Muscle layer of duodenum (tissue), 2 donors: Measurements from ENCODE around the gene SAP30.
A peak's percentile ranks its signal among the peaks of the same experiment; 100 is the strongest.

Experiments used
- H3K27ac ChIP-seq: one replicate; pipeline ENCODE4 v1.7.0; 2013; ENCODE audit warnings: mild to moderate bottlenecking, low read length
- H3K27me3 ChIP-seq: one replicate; pipeline ENCODE4 v1.7.0; 2013; ENCODE audit warnings: low read depth, mild to moderate bottlenecking, control low read depth, low read length
- H3K36me3 ChIP-seq, 2 donors: one replicate each; pipeline ENCODE4 v1.7.0; 2013; ENCODE audit warnings: low read length in 2 of 2, control low read depth in 1 of 2, mild to moderate bottlenecking in 1 of 2; ENCODE audit not compliant: insufficient read depth in 2 of 2, control insufficient read depth in 1 of 2
- H3K4me1 ChIP-seq, 2 donors: one replicate each; pipeline ENCODE4 v1.7.0; 2013; ENCODE audit warnings: low read length in 2 of 2, mild to moderate bottlenecking in 2 of 2, control low read depth in 1 of 2, moderate library complexity in 1 of 2; ENCODE audit not compliant: insufficient read depth in 2 of 2, control insufficient read depth in 1 of 2
- H3K4me3 ChIP-seq, 2 donors: one replicate each; pipeline ENCODE4 v1.7.0; 2013; ENCODE audit warnings: low read length in 2 of 2, low read depth in 1 of 2, mild to moderate bottlenecking in 1 of 2
- H3K9me3 ChIP-seq, 2 donors: one replicate each; pipeline ENCODE4 v1.7.0; 2013; ENCODE audit warnings: low read length in 2 of 2, control low read depth in 1 of 2, mild to moderate bottlenecking in 1 of 2; ENCODE audit not compliant: control insufficient read depth in 1 of 2
- donor health status: healthy.

Gene SAP30

DNA sequence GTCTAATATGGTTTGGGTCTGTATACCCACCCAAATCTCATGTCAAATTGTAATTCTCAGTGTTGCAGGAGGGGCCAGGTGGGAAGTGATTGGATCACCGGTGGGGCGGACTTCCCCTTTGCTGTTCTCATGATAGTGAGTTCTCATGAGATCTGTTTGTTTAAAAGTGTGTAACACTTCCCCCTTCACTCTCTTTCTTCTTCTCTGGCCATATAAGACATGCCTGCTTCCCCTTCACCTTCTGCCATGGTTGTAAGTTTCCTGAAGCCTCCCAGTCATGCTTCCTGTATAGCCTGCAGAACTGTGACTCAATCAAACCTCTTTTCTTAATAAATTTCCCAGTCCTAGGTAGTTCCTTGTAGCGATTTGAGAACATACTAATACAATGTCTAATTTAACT, 47.9 kb downstream of the SAP30 start:
- no peaks in the 10 kb centered on the region for H3K4me1 ChIP-seq
- H3K27ac ChIP-seq = no peak overlapping the region
- H3K27me3 ChIP-seq = no peaks in the 10 kb centered on the region
- H3K4me3 ChIP-seq = no peak overlapping the region
- H3K36me3 ChIP-seq = no peaks in the 10 kb centered on the region
- H3K9me3 ChIP-seq = no peaks in the 10 kb centered on the region

DNA sequence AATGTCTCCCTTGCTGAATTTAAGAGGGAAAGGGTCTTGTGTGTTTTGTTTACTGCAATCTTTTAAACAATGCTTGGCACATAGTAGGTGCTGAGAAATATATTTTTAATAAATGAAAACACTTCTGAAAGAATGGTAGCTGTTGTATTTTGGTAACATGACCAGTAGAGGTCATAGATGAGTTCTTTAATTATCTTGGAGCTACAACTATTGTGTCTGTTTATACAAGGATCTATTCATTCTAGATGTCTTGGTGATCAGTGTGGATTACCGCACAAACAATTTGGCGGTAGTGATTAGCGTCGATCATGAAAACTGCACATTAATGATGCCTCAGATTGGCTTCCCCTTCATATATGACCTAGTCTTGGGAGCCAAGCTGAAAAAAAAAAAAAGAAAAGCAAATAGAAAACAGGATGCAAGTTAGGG, 49.6 kb downstream of the SAP30 start:
- no peaks in the 10 kb centered on the region for H3K27me3 ChIP-seq
- H3K27ac ChIP-seq = no peak overlapping the region
- no peak overlapping the region for H3K4me3 ChIP-seq
- H3K36me3 ChIP-seq = no peaks in the 10 kb centered on the region
- H3K4me1 ChIP-seq = no peaks in the 10 kb centered on the region
- no peaks in the 10 kb centered on the region for H3K9me3 ChIP-seq

DNA sequence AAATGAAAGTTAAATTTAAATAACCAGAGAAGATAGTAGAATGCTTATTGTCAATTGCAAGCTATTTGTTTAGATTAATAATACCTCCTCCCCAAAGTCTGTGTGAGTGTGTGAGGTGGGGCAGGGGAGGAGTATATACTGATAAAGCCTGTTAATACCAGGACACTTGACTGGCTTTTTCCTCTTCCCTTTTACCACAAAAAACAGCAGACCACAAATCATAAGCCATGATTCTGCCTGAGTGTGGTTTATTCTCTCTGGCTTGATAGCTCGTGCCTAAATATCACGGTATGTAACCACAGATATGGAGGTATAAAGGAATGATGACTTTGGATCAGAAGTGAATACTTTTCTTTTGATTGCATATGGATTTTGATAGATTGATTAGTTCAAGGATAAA, 50.0 kb downstream of the SAP30 start:
- H3K27ac ChIP-seq = no peak overlapping the region
- no peaks in the 10 kb centered on the region for H3K27me3 ChIP-seq
- H3K36me3 ChIP-seq = no peaks in the 10 kb centered on the region
- no peaks in the 10 kb centered on the region for H3K4me1 ChIP-seq
- H3K9me3 ChIP-seq = no peaks in the 10 kb centered on the region
- H3K4me3 ChIP-seq = no peak overlapping the region

DNA sequence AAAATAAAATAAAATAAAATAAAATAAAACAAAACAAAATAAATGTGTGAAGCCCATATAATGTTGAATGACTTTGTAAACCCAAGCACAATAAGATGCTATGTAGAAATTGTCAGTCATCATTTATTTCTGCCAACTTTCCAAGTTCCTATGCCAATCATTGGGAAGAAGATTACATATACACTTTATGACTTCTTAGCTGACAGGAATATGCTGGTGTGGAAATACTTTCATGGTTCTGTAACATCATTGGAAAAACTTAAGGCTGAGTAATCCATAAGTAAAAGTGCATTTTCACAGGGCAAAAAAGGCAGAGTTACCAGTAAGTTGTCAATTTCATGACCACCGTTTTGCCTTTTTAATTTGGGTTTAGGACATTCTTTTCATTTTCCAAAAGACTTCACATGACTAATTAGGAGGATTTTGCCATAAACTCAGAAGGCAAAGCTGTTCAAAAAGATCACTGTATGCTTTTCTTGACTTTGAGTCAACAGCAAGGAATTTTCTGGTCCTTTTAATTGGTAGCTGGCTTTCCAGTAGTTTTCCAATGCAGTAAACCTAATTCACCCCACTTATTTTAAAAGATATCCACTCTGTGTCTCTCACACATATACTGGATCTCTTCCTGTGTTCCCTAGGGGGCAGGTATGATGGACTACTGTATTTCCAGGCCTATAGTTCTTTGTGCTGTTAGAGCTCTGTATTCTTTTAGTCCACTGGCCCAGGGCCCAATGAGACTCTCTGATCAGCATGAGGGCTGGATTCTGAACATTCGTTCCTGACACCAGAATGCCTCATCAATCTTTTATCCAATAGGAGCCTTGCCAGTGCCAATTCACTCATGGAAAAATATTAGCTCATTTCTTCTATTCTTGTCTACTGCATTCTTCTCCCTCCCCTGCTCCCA, 54.4 kb downstream of the SAP30 start:
- H3K36me3 ChIP-seq = no peaks in the 10 kb centered on the region
- peak overlapping the region; percentile 37 for H3K27ac ChIP-seq
- H3K9me3 ChIP-seq = no peaks in the 10 kb centered on the region
- H3K27me3 ChIP-seq = no peaks in the 10 kb centered on the region
- H3K4me1 ChIP-seq = no peaks in the 10 kb centered on the region
- H3K4me3 ChIP-seq = no peak overlapping the region

DNA sequence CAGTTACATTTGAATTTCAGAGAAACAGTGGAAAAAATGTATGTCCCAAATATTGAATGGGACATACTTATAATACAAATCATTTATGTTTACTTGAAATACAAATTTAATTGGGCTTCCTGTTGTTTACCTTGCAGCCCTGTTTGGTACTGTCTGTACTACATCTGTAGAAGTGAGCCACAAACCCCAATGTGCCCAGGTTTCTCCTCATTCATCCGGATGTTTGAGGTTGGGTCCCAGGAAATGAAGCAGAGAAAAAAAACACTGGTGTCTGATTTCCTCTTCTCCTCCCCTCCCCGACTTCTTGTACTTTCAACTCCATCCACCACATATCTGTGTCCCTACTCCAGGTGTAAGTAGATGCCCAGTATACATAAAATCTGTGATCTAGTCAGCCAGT, 55.3 kb downstream of the SAP30 start:
- Histone ChIP-seq H3K36me3 (no peaks in the 10 kb centered on the region), H3K9me3 (no peaks in the 10 kb centered on the region), H3K27ac (peak overlapping the region; percentile 37), H3K4me1 (no peaks in the 10 kb centered on the region), H3K4me3 (no peak overlapping the region), H3K27me3 (no peaks in the 10 kb centered on the region)
